Measurements from ENCODE around the gene GHRL. TPM values are rescaled to one million over a fixed set of nuclear protein-coding genes. Genes with fewer than 3 reads are reported as not detected.

The GHRL gene
- total and polyA plus RNA-seq, 2 donors (not counting 3 experiments of a cell fraction or from before 2014, with no cell fraction given) = not detected

DNA sequence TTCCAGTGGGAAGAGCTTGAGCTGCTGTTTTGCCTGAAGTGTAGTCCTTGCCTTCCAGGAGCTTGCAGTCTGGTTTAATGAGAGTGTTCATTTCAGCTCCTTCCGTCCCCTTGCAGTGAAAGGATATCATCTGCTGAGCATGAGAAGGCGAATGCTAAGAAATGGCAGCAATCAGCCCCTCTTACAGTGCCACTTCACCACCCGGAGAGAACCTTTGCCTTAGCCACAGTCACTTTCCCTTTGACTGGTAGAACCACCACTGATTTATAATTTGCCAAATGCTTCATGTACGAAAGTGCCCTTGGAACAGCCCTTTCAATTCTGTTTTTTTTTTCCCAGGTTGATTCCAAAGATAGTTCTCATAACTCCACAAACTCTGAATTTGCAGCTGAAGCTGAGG lies 32.9 kb downstream of the GHRL start:
- Histone ChIP-seq H3K27ac (ENCODE audit: insufficient read depth, low read depth, low read length) (no peak overlapping the region), H4K20me1 (replicated peaks; ENCODE audit: control insufficient read depth, extremely low read depth, insufficient read depth, low read length) (no peaks in the 10 kb centered on the region), H3K4me3 (replicated peaks in 1 of 3; ENCODE audit: insufficient read depth in 1 of 3, low read depth in 1 of 3, low read length in 3 of 3) (no peak overlapping the region), H3K4me1 (ENCODE audit: control insufficient read depth, extremely low read depth, insufficient read depth, low read length) (no peaks in the 10 kb centered on the region), H3K27me3 (ENCODE audit: control insufficient read depth in 2 of 2, insufficient read depth in 2 of 2, low read length in 2 of 2) (no peaks in the 10 kb centered on the region), H3K79me2 (ENCODE audit: control insufficient read depth, insufficient read depth, low read length) (peaks cover 37% of the 10 kb centered on the region), H3K9ac (replicated peaks; ENCODE audit: extremely low read depth, insufficient read depth, low read length) (no peak overlapping the region), H2AFZ (ENCODE audit: low read depth, low read length) (no peak overlapping the region), H3K9me3 (replicated peaks; ENCODE audit: control insufficient read depth, insufficient read depth, low read length) (no peaks in the 10 kb centered on the region), H3K9me1 (replicated peaks; ENCODE audit: control insufficient read depth, extremely low read depth, insufficient read depth, low read length) (no peaks in the 10 kb centered on the region), H3K4me2 (ENCODE audit: insufficient read depth, low read length) (no peak overlapping the region), H3K36me3 (ENCODE audit: control insufficient read depth in 2 of 2, extremely low read depth in 1 of 2, insufficient read depth in 2 of 2, low read length in 2 of 2) (peaks cover 4 to 5% of the 10 kb centered on the region in 2 experiments)
- POLR2A ChIA-PET = interaction anchor here (0.6 kb wide), 1 partner anchor 84 kb away, joined by 8 read pairs; no protein-coding TSS in a partner anchor
- CTCF ChIA-PET = interaction anchor here (1.2 to 1.4 kb wide), 2 partner anchors 10 to 11 kb away, joined by 3 read pairs; no protein-coding TSS in a partner anchor
- BruUV-seq (replicated peaks) = no TSS peak
- intact Hi-C loops (cut with micrococcal nuclease) (no loop called here), dilution Hi-C loops (cut with MboI; ENCODE audit: extremely low pct_ligation_motif_present, low sequenced_read_pairs) (no loop called here)
- no peak for FAIRE-seq
- TF ChIP-seq POLR2AphosphoS5 (IDR thresholded peaks at IDR 0.05; ENCODE audit: insufficient read depth, low read depth, low read length) (no peak), GATA2 (IDR thresholded peaks at IDR 0.05; ENCODE audit: insufficient read depth, insufficient read length, low read depth, low read length) (no peak), CTCF (IDR thresholded peaks at IDR 0.05; ENCODE audit: extremely low read depth in 1 of 2, insufficient read depth in 1 of 2, low read depth in 1 of 2, low read length in 2 of 2) (no peak), POLR2A (IDR thresholded peaks at IDR 0.05; ENCODE audit: low read depth, low read length) (no peak), JUN (IDR thresholded peaks at IDR 0.05; ENCODE audit: borderline replicate concordance, insufficient read depth, insufficient read length, low read depth) (no peak), EZH2 (IDR thresholded peaks at IDR 0.05; ENCODE audit: borderline replicate concordance, low read depth, low read length, severe bottlenecking) (no peak), MYC (IDR thresholded peaks at IDR 0.05; ENCODE audit: low read depth, low read length) (no peak), FOS (IDR thresholded peaks at IDR 0.05; ENCODE audit: borderline replicate concordance, insufficient read depth, low read length) (no peak)
- TF ChIP-seq, protein P1, sequence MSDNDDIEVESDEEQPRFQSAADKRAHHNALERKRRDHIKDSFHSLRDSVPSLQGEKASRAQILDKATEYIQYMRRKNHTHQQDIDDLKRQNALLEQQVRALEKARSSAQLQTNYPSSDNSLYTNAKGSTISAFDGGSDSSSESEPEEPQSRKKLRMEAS (IDR thresholded peaks at IDR 0.05; ENCODE audit: insufficient read depth, insufficient read length) = no peak
- no peak for DNase-seq (ENCODE audit: low read depth, low spot score)

All from endothelial cell of umbilical vein (primary cell).